Activated CD4-positive, alpha-beta T cell treated with anti-CD3 and anti-CD28 coated beads for 36 hours (primary cell): Measurements from ENCODE around the gene GLCCI1. TPM values are rescaled to one million over a fixed set of nuclear protein-coding genes. Genes with fewer than 3 reads are reported as not detected.
A peak's percentile ranks its signal among the peaks of the same experiment; 100 is the strongest.
"Not testable (repeated sequence)": the region's sequence is repeated elsewhere in the genome, so short reads cannot be mapped to it uniquely, and the experiment has no call there.

ENCODE experiments used
- ATAC-seq: fragments of 200-7000 bp; cut with Tn5 transposase; one replicate; pipeline ENCODE4 v1.10.0; 2021; ENCODE audit warnings: mild to moderate bottlenecking, moderate library complexity
- CTCF ChIA-PET: fragments of 350-600 bp; sonication (Branson Sonifier 250); formaldehyde crosslinking; loops from one replicate; lab custom pipeline; 2021; ENCODE audit warnings: antibody characterized with exemption; lab: Charles Lee
- POLR2A ChIA-PET: fragments of 350-600 bp; sonication (Branson Sonifier 250); formaldehyde crosslinking; loops from one replicate; lab custom pipeline; 2021; ENCODE audit warnings: antibody characterized with exemption, inconsistent platforms; lab: Charles Lee
- DNase-seq: peaks from one replicate; pipeline ENCODE4 v3.0.0-alpha.2; 2020
- H3K27ac Mint-ChIP-seq: one replicate; pipeline ENCODE4 v1.8.0; 2021; ENCODE audit warnings: mixed read lengths
- H3K27me3 Mint-ChIP-seq: one replicate; pipeline ENCODE4 v1.8.0; 2021; ENCODE audit warnings: mixed read lengths
- H3K36me3 Mint-ChIP-seq: one replicate; pipeline ENCODE4 v1.8.0; 2021; ENCODE audit warnings: low read depth, mixed read lengths
- H3K4me1 Mint-ChIP-seq: one replicate; pipeline ENCODE4 v1.8.0; 2021; ENCODE audit warnings: mixed read lengths
- H3K4me3 Mint-ChIP-seq: one replicate; pipeline ENCODE4 v1.8.0; 2021; ENCODE audit warnings: mild to moderate bottlenecking, moderate library complexity, mixed read lengths
- H3K9me3 Mint-ChIP-seq: one replicate; pipeline ENCODE4 v1.8.0; 2021; ENCODE audit warnings: low read depth, mixed read lengths
- intact Hi-C, 2 experiments: fragments of 100-400 bp; cut with DNase I in 1 of 2; cut with micrococcal nuclease in 1 of 2; formaldehyde crosslinking; loops; one replicate each; pipeline versions ENCODE4 v1.14.2 to v1.15.1; 2022 to 2024; cut with DNase I, micrococcal nuclease
- total RNA-seq, 2 experiments: library from RNA; stranded (reverse); gene quantifications; one replicate each; pipeline ENCODE4 v1.2.3, GENCODE V29; 2021

Gene GLCCI1
- total RNA-seq, 2 experiments from 2014 or later = 12.3 to 15.1 TPM

DNA sequence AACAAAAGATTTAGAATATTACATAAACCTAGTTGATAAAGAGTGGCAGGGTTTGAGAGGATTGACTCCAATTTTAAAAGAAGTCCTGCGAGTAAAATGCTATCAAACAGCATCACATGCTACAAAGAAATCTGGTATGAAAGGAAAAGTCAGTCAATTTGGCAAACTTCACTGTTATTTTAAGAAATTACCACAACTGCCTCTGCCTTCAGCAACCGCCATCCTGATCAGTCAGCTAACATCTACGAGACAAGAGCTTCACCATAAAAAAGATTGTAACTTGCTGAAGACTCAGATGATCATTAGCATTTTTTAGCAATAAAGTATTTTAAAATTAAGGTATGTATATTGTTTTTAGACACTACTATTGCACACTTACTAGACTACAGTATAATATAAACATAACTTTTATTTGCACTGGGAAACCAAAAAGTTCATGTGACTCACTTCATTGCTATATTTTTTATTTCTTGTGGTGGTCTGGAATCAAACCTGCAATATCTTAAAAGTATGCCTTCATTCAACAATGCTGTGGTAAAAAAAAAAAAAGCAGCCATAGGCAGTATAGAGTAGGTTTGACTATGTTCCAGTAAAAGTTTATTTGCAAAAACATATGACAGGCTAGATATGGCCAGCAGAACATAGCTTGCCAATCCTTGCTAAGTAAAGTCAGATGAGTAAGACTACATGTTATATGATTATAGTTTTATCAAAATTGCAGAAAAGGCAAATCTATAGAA is 74.4 kb downstream of the GLCCI1 start:
- H3K27me3 Mint-ChIP-seq = no peaks in the 10 kb centered on the region
- H3K36me3 Mint-ChIP-seq = peaks cover 22% of the 10 kb centered on the region
- DNase-seq (no peak), ATAC-seq (no peak)
- peaks cover 67% of the 10 kb centered on the region for H3K4me1 Mint-ChIP-seq
- no peak overlapping the region for H3K4me3 Mint-ChIP-seq
- ChIA-PET CTCF (interaction anchor here (1.0 kb wide), 1 partner anchor 26 kb away, joined by 4 read pairs; no protein-coding TSS in a partner anchor), POLR2A (no interaction called here)
- H3K9me3 Mint-ChIP-seq = peaks cover 4% of the 10 kb centered on the region
- intact Hi-C loops = loop anchor here (5.0 kb wide), 3 partner anchors 71 to 271 kb away; no protein-coding TSS in a partner anchor
- H3K27ac Mint-ChIP-seq = peak overlapping the region; percentile 60

DNA sequence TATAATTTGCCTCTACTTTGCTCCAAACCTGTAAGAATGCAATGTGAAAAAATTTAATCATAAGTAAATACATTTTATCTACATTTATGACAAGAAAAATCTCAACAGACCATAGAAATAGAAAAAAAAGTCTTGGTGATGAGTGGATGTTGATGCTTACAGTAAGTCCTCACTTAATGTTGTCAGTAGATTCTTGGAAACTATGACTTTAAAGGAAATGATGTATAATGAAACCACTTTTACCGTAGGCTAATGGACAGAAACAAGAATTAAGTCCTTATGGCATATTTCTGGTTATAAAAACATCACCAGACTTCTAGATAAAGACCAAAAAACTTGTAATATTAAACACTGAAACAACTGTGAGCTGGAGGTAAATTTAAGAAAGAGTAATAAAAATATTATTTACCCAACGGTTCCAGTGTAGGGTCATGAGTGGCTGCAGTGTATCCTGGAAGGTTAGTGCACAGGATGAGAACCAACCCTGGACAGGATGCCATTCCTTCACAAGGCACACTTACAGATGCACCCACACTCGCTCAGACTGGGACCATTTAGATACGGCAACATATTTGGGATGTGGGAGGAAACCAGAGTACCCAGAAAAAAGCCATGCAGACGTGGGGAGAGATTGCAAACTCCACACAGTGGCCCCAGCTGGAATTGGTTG is 76.3 kb downstream of the GLCCI1 start:
- no peak for DNase-seq
- intact Hi-C loops = loop anchor here (2.0 to 5.0 kb wide), 6 partner anchors 16 to 273 kb away; partner anchors contain the start of gene GLCCI1 (in 1 of the 2)
- no peaks in the 10 kb centered on the region for H3K27me3 Mint-ChIP-seq
- ChIA-PET POLR2A (no interaction called here), CTCF (interaction anchor here (0.6 to 0.9 kb wide), 2 partner anchors 9 to 143 kb away, joined by 3 to 4 read pairs; no protein-coding TSS in a partner anchor)
- H3K4me3 Mint-ChIP-seq = no peak overlapping the region
- H3K9me3 Mint-ChIP-seq = peaks cover 4% of the 10 kb centered on the region
- peak; percentile 60 for ATAC-seq
- peaks cover 20% of the 10 kb centered on the region for H3K36me3 Mint-ChIP-seq
- peaks cover 71% of the 10 kb centered on the region for H3K4me1 Mint-ChIP-seq
- H3K27ac Mint-ChIP-seq = peak overlapping the region; percentile 80

DNA sequence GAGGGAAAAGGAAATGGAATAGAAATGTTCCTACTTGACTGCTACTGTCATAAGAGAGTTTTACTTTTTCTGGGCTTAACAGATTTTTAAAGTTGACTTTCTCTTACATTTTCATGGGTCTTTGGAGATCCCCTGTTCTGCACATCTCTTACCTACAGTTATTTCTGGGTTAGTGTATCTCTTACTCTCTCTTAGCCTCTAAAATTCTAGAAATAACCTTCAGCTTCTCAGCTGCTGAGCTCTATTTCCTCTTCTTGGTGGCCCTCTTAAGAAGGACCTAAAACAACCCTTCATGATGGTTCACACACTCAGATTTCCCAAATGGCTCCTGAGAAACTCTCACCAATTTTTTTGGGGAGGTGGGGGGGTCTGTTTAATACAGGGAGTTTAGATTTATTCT is 79.5 kb downstream of the GLCCI1 start:
- H3K36me3 Mint-ChIP-seq, H3K27me3 Mint-ChIP-seq, H3K4me3 Mint-ChIP-seq, DNase-seq, ATAC-seq, H3K9me3 Mint-ChIP-seq, intact Hi-C loops, POLR2A ChIA-PET, CTCF ChIA-PET: not testable (repeated sequence)
- H3K4me1 Mint-ChIP-seq = peaks cover 53% of the 10 kb centered on the region
- peak overlapping the region; percentile 31 for H3K27ac Mint-ChIP-seq

DNA sequence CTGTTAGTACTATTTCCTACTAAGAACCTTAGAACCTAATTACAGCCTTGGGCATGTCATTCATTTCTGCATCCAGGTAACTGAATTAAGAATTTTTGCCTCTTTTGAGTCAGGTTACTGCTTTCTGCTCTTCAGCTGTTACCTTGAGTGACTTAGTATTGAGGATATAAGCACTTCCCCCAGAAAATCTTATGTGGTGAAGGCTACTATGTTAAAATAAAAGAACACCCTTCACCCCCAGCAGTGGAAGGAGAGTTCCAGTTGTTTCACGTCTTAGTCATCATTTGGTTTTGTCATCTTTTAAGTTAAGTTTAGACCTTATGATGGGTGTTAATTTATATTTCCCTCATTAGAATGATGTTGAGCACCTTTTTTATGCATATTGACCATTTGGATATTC is 82.8 kb downstream of the GLCCI1 start:
- H3K27me3 Mint-ChIP-seq = no peaks in the 10 kb centered on the region
- POLR2A ChIA-PET = no interaction called here
- intact Hi-C loops = no loop called here
- H3K36me3 Mint-ChIP-seq = peaks cover 8% of the 10 kb centered on the region
- ATAC-seq (peak; percentile 57), DNase-seq (no peak)
- H3K9me3 Mint-ChIP-seq = no peaks in the 10 kb centered on the region
- CTCF ChIA-PET = interaction anchor here (1.0 kb wide), 1 partner anchor 370 kb away, joined by 3 read pairs; no protein-coding TSS in a partner anchor
- no peak overlapping the region for H3K4me3 Mint-ChIP-seq
- peaks cover 26% of the 10 kb centered on the region for H3K4me1 Mint-ChIP-seq
- H3K27ac Mint-ChIP-seq = no peak overlapping the region

GRCh38 chr7:8051998-8052397 is 83.4 kb downstream of the GLCCI1 start:
- Mint-ChIP-seq H3K27ac (no peak overlapping the region), H3K27me3 (no peaks in the 10 kb centered on the region), H3K4me3 (no peak overlapping the region), H3K9me3 (no peaks in the 10 kb centered on the region), H3K36me3 (peaks cover 7% of the 10 kb centered on the region), H3K4me1 (peaks cover 23% of the 10 kb centered on the region)
- ATAC-seq (no peak), DNase-seq (no peak)
- CTCF ChIA-PET = interaction anchor here (0.6 to 1.0 kb wide), 4 partner anchors 16 to 706 kb away, joined by 3 read pairs; no protein-coding TSS in a partner anchor
- POLR2A ChIA-PET = no interaction called here
- intact Hi-C loops = no loop called here

- Mint-ChIP-seq H3K4me1 (peaks cover 24% of the 10 kb centered on the region), H3K27me3 (no peaks in the 10 kb centered on the region), H3K4me3 (no peak overlapping the region), H3K27ac (no peak overlapping the region), H3K9me3 (no peaks in the 10 kb centered on the region), H3K36me3 (peaks cover 10% of the 10 kb centered on the region)
- ATAC-seq (no peak), DNase-seq (no peak)
- CTCF ChIA-PET = interaction anchor here (0.9 kb wide), 1 partner anchor 26 kb away, joined by 3 read pairs; no protein-coding TSS in a partner anchor
- intact Hi-C loops = no loop called here
- POLR2A ChIA-PET = no interaction called here
These were observed 84.2 kb downstream of the GLCCI1 start for GRCh38 chr7:8052824-8053223.

DNA sequence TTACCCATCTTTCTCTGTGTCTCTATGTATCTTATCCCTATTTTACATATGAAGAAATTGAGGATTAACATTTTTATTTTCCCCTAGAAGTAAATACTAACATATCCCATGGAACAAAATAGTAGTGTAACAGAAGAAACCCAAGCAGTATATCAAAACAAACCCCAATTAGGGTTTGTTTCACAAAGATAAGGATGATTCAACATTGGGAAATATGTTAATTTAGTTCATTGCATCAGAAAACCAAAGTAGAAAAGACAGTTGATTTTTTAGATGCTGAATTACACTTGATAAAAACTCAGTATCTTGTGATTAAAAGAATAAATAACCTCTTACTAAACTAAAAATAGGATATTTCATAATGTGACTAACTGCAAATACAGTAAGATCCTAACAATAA is 87.8 kb downstream of the GLCCI1 start:
- Mint-ChIP-seq H3K4me1 (peaks cover 18% of the 10 kb centered on the region), H3K27ac (peak overlapping the region; percentile 73), H3K9me3 (no peaks in the 10 kb centered on the region), H3K36me3 (peaks cover 22% of the 10 kb centered on the region), H3K4me3 (no peak overlapping the region), H3K27me3 (no peaks in the 10 kb centered on the region)
- intact Hi-C loops = no loop called here
- ChIA-PET CTCF (interaction anchor here (0.6 kb wide), 1 partner anchor 543 kb away, joined by 3 read pairs; no protein-coding TSS in a partner anchor), POLR2A (no interaction called here)
- no peak for ATAC-seq
- no peak for DNase-seq

- Mint-ChIP-seq H3K27me3 (no peaks in the 10 kb centered on the region), H3K27ac (no peak overlapping the region), H3K9me3 (peaks cover 1% of the 10 kb centered on the region), H3K36me3 (peaks cover 29% of the 10 kb centered on the region), H3K4me1 (peaks cover 14% of the 10 kb centered on the region), H3K4me3 (no peak overlapping the region)
- intact Hi-C loops = no loop called here
- ATAC-seq (no peak), DNase-seq (no peak)
- ChIA-PET POLR2A (no interaction called here), CTCF (no interaction called here)
These were observed 89.0 kb downstream of the GLCCI1 start for GRCh38 chr7:8057566-8057965.

DNA sequence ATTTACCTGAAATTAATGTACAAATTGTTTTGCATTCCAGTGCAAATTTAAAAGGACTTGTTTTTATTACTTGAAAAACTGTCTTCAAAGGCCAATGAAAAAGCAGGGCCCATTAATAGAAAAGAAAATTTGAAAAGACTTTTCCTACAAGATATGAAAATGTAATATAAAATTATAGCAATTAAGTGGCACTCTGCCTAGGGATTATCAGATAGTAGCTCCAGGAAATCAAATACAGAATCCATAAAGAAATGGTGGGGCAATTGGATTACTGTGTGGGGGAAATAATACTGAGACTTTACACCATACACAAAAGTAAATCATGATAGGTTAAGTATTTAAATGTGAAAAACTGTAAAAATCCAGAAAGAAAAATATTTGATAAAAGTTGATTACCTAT is 89.7 kb downstream of the GLCCI1 start:
- Mint-ChIP-seq H3K36me3 (peaks cover 36% of the 10 kb centered on the region), H3K9me3 (peaks cover 2% of the 10 kb centered on the region), H3K4me1 (peaks cover 14% of the 10 kb centered on the region), H3K4me3 (no peak overlapping the region), H3K27ac (no peak overlapping the region), H3K27me3 (no peaks in the 10 kb centered on the region)
- POLR2A ChIA-PET = no interaction called here
- ATAC-seq = no peak
- CTCF ChIA-PET = no interaction called here
- intact Hi-C loops = no loop called here
- DNase-seq = no peak

- Mint-ChIP-seq H3K27ac (no peak overlapping the region), H3K27me3 (no peaks in the 10 kb centered on the region), H3K9me3 (peaks cover 2% of the 10 kb centered on the region), H3K36me3 (peaks cover 41% of the 10 kb centered on the region), H3K4me3 (no peak overlapping the region), H3K4me1 (peaks cover 14% of the 10 kb centered on the region)
- ATAC-seq = no peak
- DNase-seq = no peak
- ChIA-PET POLR2A (no interaction called here), CTCF (no interaction called here)
- intact Hi-C loops = no loop called here
These were observed 90.3 kb downstream of the GLCCI1 start for GRCh38 chr7:8058852-8059251.

DNA sequence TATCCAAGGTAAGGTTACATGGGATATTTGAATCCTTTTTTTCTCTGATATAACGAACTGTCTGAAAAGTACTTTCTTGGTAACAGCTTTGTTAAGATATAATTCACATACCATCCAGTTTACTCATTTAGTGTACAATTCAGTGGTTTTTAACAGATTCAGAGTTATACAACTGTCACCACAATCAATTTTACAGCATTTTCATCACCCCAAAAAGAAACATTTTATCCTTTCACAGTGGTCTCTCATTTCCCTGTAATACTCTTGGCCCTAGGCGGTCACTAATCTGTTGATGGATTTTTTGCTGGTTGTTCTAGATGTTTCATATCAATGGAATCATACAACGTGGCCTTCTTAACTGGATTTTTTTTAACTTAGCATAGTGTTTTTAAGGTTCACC is 91.6 kb downstream of the GLCCI1 start:
- DNase-seq (no peak), ATAC-seq (no peak)
- no peak overlapping the region for H3K4me3 Mint-ChIP-seq
- CTCF ChIA-PET = no interaction called here
- POLR2A ChIA-PET = no interaction called here
- H3K36me3 Mint-ChIP-seq = peaks cover 48% of the 10 kb centered on the region
- intact Hi-C loops = no loop called here
- H3K27me3 Mint-ChIP-seq = no peaks in the 10 kb centered on the region
- H3K27ac Mint-ChIP-seq = no peak overlapping the region
- peaks cover 5% of the 10 kb centered on the region for H3K9me3 Mint-ChIP-seq
- H3K4me1 Mint-ChIP-seq = peaks cover 18% of the 10 kb centered on the region
